K562 (cell line): ENCODE data around the gene RMND5B.

ENCODE experiments used
- CBFA2T2 ChIP-seq: fragments of 450-650 bp; conservative IDR thresholded peaks from 2 replicates; pipeline ENCODE4 v1.6.1; 2017; ENCODE audit warnings: mild to moderate bottlenecking
- EGR1 ChIP-seq: fragments of 450-650 bp; conservative IDR thresholded peaks from 2 replicates; pipeline ENCODE4 v1.6.1; 2017; ENCODE audit warnings: mild to moderate bottlenecking
- EWSR1 ChIP-seq: fragments of 450-650 bp; IDR thresholded peaks from 2 replicates; pipeline ENCODE4 v1.6.1; 2018; ENCODE audit warnings: borderline replicate concordance, mild to moderate bottlenecking, low read depth, moderate library complexity; ENCODE audit not compliant: partially characterized antibody
- EZH2 ChIP-seq: IDR thresholded peaks from 2 replicates; pipeline ENCODE4 v1.6.1; 2012; ENCODE audit warnings: low read depth, mild to moderate bottlenecking, inconsistent platforms, low read length, borderline replicate concordance
- L3MBTL2 ChIP-seq: fragments of 450-650 bp; IDR thresholded peaks from 2 replicates; pipeline ENCODE4 v1.6.1; 2016; ENCODE audit warnings: mild to moderate bottlenecking, moderate library complexity
- MEIS2 ChIP-seq: fragments of 450-650 bp; IDR thresholded peaks from 2 replicates; pipeline ENCODE4 v1.6.1; 2014; ENCODE audit warnings: mild to moderate bottlenecking; ENCODE audit not compliant: partially characterized antibody
- YY1 ChIP-seq, 3 experiments: IDR thresholded peaks; 2 replicates each; pipeline ENCODE4 v1.6.1; 2011; ENCODE audit warnings: low read length in 2 of 3, mild to moderate bottlenecking in 2 of 3, moderate library complexity in 2 of 3, borderline replicate concordance in 1 of 3, control low read depth in 1 of 3, low read depth in 1 of 3; ENCODE audit not compliant: insufficient read depth in 3 of 3, insufficient replicate concordance in 2 of 3, control insufficient read depth in 1 of 3, insufficient read length in 1 of 3; ENCODE audit errors: extremely low read depth in 1 of 3
- TF ChIP-seq, protein P1 (sequence below), 3 experiments: IDR thresholded peaks in 2 of 3; conservative IDR thresholded peaks in 1 of 3; 2 replicates each; pipeline ENCODE4 v1.5.1; 2011 to 2012; ENCODE audit warnings: low read length in 3 of 3, mild to moderate bottlenecking in 3 of 3, control low read depth in 2 of 3, improper control_type of control experiment in 1 of 3, inconsistent platforms in 1 of 3, low read depth in 1 of 3, mixed read lengths in 1 of 3, moderate library complexity in 1 of 3; ENCODE audit not compliant: insufficient read depth in 2 of 3
- TF ChIP-seq, protein P2 (sequence below): sonication (generic); formaldehyde crosslinking; IDR thresholded peaks from 2 replicates; pipeline ENCODE4 v1.8.1; 2022; ENCODE audit warnings: missing genetic modification reagents
- TF ChIP-seq, protein P3 (sequence below), 2 experiments: fragments of 450-650 bp; formaldehyde crosslinking in 1 of 2; IDR thresholded peaks; 2 replicates each; pipeline versions ENCODE4 v1.4.0 to v1.6.1; 2014 to 2020; ENCODE audit warnings: mild to moderate bottlenecking in 2 of 2, borderline replicate concordance in 1 of 2, low read depth in 1 of 2

DNA sequence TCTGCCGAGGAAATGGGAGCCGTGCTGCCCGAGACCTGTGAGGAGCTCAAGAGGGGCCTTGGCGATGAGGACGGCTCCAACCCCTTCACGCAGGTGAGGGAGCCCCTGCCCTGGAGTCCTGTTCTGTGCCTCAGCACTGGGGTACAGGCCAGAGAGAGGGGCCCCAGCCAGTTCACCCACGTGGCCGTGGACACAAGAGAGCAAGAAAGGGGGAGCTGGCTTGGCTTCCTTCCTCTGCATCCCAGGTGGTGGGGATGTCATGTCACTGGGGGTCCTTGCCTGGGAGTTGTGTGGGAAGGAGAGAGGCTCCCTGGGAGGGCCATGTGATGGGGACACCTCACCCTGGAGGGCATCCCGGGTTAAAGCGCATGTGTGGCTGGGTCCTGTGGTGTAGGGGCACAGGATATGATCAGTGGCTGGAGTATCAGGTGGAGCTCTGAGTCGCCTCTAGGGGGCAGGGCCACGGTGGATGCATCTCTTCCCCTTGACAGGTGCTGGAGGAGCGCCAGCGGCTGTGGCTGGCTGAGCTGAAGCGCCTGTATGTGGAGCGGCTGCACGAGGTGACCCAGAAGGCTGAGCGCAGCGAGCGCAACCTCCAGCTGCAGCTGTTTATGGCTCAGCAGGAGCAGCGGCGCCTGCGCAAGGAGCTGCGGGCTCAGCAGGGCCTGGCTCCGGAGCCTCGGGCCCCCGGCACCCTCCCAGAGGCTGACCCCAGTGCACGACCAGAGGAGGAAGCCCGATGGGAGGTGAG, 10.0 kb upstream of the RMND5B start:
- TF ChIP-seq, protein P1, sequence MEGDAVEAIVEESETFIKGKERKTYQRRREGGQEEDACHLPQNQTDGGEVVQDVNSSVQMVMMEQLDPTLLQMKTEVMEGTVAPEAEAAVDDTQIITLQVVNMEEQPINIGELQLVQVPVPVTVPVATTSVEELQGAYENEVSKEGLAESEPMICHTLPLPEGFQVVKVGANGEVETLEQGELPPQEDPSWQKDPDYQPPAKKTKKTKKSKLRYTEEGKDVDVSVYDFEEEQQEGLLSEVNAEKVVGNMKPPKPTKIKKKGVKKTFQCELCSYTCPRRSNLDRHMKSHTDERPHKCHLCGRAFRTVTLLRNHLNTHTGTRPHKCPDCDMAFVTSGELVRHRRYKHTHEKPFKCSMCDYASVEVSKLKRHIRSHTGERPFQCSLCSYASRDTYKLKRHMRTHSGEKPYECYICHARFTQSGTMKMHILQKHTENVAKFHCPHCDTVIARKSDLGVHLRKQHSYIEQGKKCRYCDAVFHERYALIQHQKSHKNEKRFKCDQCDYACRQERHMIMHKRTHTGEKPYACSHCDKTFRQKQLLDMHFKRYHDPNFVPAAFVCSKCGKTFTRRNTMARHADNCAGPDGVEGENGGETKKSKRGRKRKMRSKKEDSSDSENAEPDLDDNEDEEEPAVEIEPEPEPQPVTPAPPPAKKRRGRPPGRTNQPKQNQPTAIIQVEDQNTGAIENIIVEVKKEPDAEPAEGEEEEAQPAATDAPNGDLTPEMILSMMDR (IDR thresholded peaks at IDR 0.05 in 2 of 3, conservative IDR thresholded peaks at IDR 0.05 in 1 of 3; ENCODE audit: insufficient read depth in 2 of 3, low read depth in 1 of 3, low read length in 3 of 3) = peak; percentile 80 to 87 (median 82)
- no peak for TF ChIP-seq EGR1
- TF ChIP-seq EWSR1 = no peak
- TF ChIP-seq YY1 (IDR thresholded peaks at IDR 0.05; ENCODE audit: borderline replicate concordance in 1 of 3, control insufficient read depth in 1 of 3, extremely low read depth in 1 of 3, insufficient read depth in 3 of 3, insufficient read length in 1 of 3, insufficient replicate concordance in 2 of 3, low read depth in 1 of 3, low read length in 2 of 3) = peak in 1 of 3 experiments; percentile 12
- TF ChIP-seq, protein P2, sequence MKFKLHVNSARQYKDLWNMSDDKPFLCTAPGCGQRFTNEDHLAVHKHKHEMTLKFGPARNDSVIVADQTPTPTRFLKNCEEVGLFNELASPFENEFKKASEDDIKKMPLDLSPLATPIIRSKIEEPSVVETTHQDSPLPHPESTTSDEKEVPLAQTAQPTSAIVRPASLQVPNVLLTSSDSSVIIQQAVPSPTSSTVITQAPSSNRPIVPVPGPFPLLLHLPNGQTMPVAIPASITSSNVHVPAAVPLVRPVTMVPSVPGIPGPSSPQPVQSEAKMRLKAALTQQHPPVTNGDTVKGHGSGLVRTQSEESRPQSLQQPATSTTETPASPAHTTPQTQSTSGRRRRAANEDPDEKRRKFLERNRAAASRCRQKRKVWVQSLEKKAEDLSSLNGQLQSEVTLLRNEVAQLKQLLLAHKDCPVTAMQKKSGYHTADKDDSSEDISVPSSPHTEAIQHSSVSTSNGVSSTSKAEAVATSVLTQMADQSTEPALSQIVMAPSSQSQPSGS (CRISPR knock-in tag) = no peak
- TF ChIP-seq L3MBTL2 = peak; percentile 91
- no peak for TF ChIP-seq EZH2
- TF ChIP-seq, protein P3, sequence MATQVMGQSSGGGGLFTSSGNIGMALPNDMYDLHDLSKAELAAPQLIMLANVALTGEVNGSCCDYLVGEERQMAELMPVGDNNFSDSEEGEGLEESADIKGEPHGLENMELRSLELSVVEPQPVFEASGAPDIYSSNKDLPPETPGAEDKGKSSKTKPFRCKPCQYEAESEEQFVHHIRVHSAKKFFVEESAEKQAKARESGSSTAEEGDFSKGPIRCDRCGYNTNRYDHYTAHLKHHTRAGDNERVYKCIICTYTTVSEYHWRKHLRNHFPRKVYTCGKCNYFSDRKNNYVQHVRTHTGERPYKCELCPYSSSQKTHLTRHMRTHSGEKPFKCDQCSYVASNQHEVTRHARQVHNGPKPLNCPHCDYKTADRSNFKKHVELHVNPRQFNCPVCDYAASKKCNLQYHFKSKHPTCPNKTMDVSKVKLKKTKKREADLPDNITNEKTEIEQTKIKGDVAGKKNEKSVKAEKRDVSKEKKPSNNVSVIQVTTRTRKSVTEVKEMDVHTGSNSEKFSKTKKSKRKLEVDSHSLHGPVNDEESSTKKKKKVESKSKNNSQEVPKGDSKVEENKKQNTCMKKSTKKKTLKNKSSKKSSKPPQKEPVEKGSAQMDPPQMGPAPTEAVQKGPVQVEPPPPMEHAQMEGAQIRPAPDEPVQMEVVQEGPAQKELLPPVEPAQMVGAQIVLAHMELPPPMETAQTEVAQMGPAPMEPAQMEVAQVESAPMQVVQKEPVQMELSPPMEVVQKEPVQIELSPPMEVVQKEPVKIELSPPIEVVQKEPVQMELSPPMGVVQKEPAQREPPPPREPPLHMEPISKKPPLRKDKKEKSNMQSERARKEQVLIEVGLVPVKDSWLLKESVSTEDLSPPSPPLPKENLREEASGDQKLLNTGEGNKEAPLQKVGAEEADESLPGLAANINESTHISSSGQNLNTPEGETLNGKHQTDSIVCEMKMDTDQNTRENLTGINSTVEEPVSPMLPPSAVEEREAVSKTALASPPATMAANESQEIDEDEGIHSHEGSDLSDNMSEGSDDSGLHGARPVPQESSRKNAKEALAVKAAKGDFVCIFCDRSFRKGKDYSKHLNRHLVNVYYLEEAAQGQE (IDR thresholded peaks at IDR 0.05; ENCODE audit: borderline replicate concordance) = peak; percentile 45; the same call in 1 of the 2 replicates
- TF ChIP-seq, protein P3 (CRISPR knock-in tag; IDR thresholded peaks at IDR 0.05; ENCODE audit: low read depth) = 0 out of 2 replicates have a peak, but pooled peaks have one; percentile 21
- TF ChIP-seq MEIS2 = peak; percentile 95
- peak; percentile 40; the same call in 1 of the 2 replicates for TF ChIP-seq CBFA2T2
